PC-3 (cell line): ENCODE data around the gene BAG3. TPM values are rescaled to one million over a fixed set of nuclear protein-coding genes. Genes with fewer than 3 reads are reported as not detected.

Experiments used
- ATAC-seq: fragments of 200-7000 bp; cut with Tn5 transposase; 2 replicates; pipeline ENCODE4 v1.9.1; 2020; ENCODE audit warnings: mild to moderate bottlenecking, moderate library complexity
- BruUV-seq: library from RNA; stranded (reverse); fragments of 400-500 nt; replicated peaks from 2 replicates; lab custom pipeline; 2021; lab: Mats Ljungman, UMichigan
- CTCF ChIA-PET: fragments of 300-600 bp; sonication (Branson Sonifier 250); formaldehyde crosslinking; loops from one replicate; lab custom pipeline; 2022; ENCODE audit warnings: antibody characterized with exemption; lab: Charles Lee
- POLR2A ChIA-PET: fragments of 300-600 bp; sonication (Branson Sonifier 250); formaldehyde crosslinking; loops from one replicate; lab custom pipeline; 2022; ENCODE audit warnings: antibody characterized with exemption; ENCODE audit not compliant: unreplicated experiment; lab: Charles Lee
- DNase-seq: peaks from one replicate; pipeline ENCODE4 v3.0.0-alpha.2; 2015
- H2AFZ ChIP-seq: fragments of 300-600 bp; sonication (generic); 2 replicates; pipeline ENCODE4 v1.6.0; 2016; ENCODE audit warnings: antibody characterized with exemption, low read length
- H3F3A ChIP-seq: fragments of 300-600 bp; sonication (generic); one replicate; pipeline ENCODE4 v1.6.0; 2017; ENCODE audit warnings: antibody characterized with exemption, low read length, control low read depth, mild to moderate bottlenecking; ENCODE audit not compliant: unreplicated experiment
- H3K27ac ChIP-seq: fragments of 300-600 bp; sonication (generic); 2 replicates; pipeline ENCODE4 v1.5.1; 2016; ENCODE audit warnings: mild to moderate bottlenecking, low read length
- H3K27me3 ChIP-seq: fragments of 300-600 bp; sonication (generic); 2 replicates; pipeline ENCODE4 v1.6.1; 2016; ENCODE audit warnings: low read length, mixed read lengths
- H3K36me3 ChIP-seq: fragments of 300-600 bp; sonication (generic); 2 replicates; pipeline ENCODE4 v1.6.1; 2016; ENCODE audit warnings: low read depth, mixed run types, low read length, mixed read lengths
- H3K4me1 ChIP-seq: fragments of 300-600 bp; sonication (generic); 2 replicates; pipeline ENCODE4 v1.5.1; 2016; ENCODE audit warnings: low read length; ENCODE audit not compliant: insufficient read depth
- H3K4me2 ChIP-seq: fragments of 300-600 bp; sonication (generic); 2 replicates; pipeline ENCODE4 v1.6.0; 2016; ENCODE audit warnings: low read length
- H3K4me3 ChIP-seq: fragments of 300-600 bp; sonication (generic); 2 replicates; pipeline ENCODE4 v1.5.1; 2016; ENCODE audit warnings: mild to moderate bottlenecking, low read length, mixed read lengths
- H3K79me2 ChIP-seq: fragments of 300-600 bp; sonication (generic); 2 replicates; pipeline ENCODE4 v1.6.1; 2017; ENCODE audit warnings: low read length, mixed read lengths
- H3K9ac ChIP-seq: fragments of 300-600 bp; sonication (generic); 2 replicates; pipeline ENCODE4 v1.6.0; 2016; ENCODE audit warnings: mild to moderate bottlenecking, low read length
- H3K9me2 ChIP-seq: fragments of 300-600 bp; sonication (generic); replicated peaks from 2 replicates; pipeline ENCODE4 v1.6.1; 2016; ENCODE audit warnings: mixed run types, low read length, mixed read lengths
- H3K9me3 ChIP-seq: fragments of 300-600 bp; sonication (generic); 2 replicates; pipeline ENCODE4 v1.6.1; 2016; ENCODE audit warnings: low read length, mixed read lengths
- H4K20me1 ChIP-seq: fragments of 300-600 bp; sonication (generic); 2 replicates; pipeline ENCODE4 v1.6.1; 2016; ENCODE audit warnings: low read length, mixed read lengths
- CTCF ChIP-seq: fragments of 300-600 bp; sonication (generic); conservative IDR thresholded peaks from 2 replicates; pipeline ENCODE4 v1.5.1; 2017; ENCODE audit warnings: antibody characterized with exemption, low read depth, mild to moderate bottlenecking, low read length
- EZH2 ChIP-seq: fragments of 300-600 bp; sonication (generic); IDR thresholded peaks from one replicate; pipeline ENCODE4 v1.6.1; 2017; ENCODE audit warnings: antibody characterized with exemption, mild to moderate bottlenecking, low read length; ENCODE audit not compliant: unreplicated experiment
- EZH2phosphoT487 ChIP-seq: fragments of 300-600 bp; sonication (generic); IDR thresholded peaks from 2 replicates; pipeline ENCODE4 v1.6.1; 2018; ENCODE audit warnings: mild to moderate bottlenecking, antibody characterized with exemption, low read length, borderline replicate concordance
- intact Hi-C: fragments of 100-400 bp; cut with micrococcal nuclease; formaldehyde crosslinking; loops from 2 replicates; pipeline ENCODE4 v1.9.0; 2023
- total RNA-seq: library from RNA; depleted of rRNA; stranded (reverse); fragments of >200 nt; gene quantifications from 2 replicates; pipeline ENCODE4 v1.2.3, GENCODE V29; 2014

BAG3 gene
- total RNA-seq, 1 experiment from 2014 or later: 47.1 TPM

DNA sequence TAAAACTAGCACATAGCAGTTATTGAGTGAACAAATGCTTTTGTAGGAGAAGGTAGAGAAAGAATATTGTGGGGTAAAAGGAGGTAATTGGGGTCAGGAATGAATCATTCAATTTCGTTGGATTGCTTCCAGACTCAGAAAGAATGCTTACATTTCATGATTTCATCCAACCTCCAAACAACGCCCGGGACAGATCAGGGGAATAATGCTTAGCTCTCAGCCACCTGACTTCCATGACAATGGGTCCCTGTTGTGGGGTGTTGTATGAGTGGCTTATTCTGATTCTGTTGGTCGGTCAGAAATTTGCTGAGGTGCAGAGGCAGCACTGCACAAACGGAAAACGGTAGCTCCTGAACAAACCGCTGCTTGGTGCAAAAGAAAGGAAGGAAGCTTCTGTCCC is 50.7 kb downstream of the BAG3 start:
- Histone ChIP-seq H3F3A (no peaks in the 10 kb centered on the region), H3K27ac (no peak overlapping the region), H3K4me2 (no peak overlapping the region), H3K9me3 (no peaks in the 10 kb centered on the region), H3K79me2 (no peaks in the 10 kb centered on the region), H3K36me3 (no peaks in the 10 kb centered on the region), H3K9ac (no peak overlapping the region), H3K4me3 (no peak overlapping the region), H4K20me1 (no peaks in the 10 kb centered on the region), H3K9me2 (no peaks in the 10 kb centered on the region), H3K27me3 (no peaks in the 10 kb centered on the region), H2AFZ (no peak overlapping the region), H3K4me1 (no peaks in the 10 kb centered on the region; the same call in 1 of the 2 replicates)
- no TSS peak for BruUV-seq
- ATAC-seq: no peak
- intact Hi-C loops: no loop called here
- ChIA-PET POLR2A (interaction anchor here (0.6 kb wide), 1 partner anchor 40 kb away, joined by 3 read pairs; no protein-coding TSS in a partner anchor), CTCF (no interaction called here)
- DNase-seq: peak; percentile 25
- TF ChIP-seq CTCF (no peak), EZH2phosphoT487 (no peak), EZH2 (no peak)

DNA sequence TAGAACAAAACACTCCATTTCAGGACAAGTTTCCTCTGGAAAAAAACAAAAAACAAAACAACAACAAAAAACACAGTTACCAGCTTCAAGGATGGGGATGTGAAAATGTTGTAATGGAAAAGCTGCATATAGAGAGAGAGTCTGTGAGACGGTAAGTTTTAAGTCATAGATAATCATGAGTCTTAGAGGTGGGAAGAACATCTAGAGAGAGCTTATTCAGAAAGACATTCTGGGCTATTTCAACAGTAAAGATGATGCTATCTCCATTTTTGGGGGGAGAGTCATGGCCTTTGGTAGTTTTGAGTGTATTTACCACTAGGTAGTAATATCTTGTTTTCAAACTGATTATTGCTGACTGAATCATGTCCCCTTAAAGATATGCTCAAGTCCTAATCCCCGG is 51.4 kb downstream of the BAG3 start:
- H3K36me3 ChIP-seq: no peaks in the 10 kb centered on the region
- intact Hi-C loops: no loop called here
- H4K20me1 ChIP-seq: no peaks in the 10 kb centered on the region
- no peaks in the 10 kb centered on the region for H3K79me2 ChIP-seq
- H3K4me3 ChIP-seq: no peak overlapping the region
- no peak overlapping the region for H2AFZ ChIP-seq
- H3K4me1 ChIP-seq: no peaks in the 10 kb centered on the region; the same call in 1 of the 2 replicates
- no peak overlapping the region for H3K4me2 ChIP-seq
- BruUV-seq: no TSS peak
- no peaks in the 10 kb centered on the region for H3K9me3 ChIP-seq
- H3K9me2 ChIP-seq: no peaks in the 10 kb centered on the region
- DNase-seq: no peak
- H3K9ac ChIP-seq: no peak overlapping the region
- POLR2A ChIA-PET: no interaction called here
- no peak for TF ChIP-seq CTCF
- no peak for TF ChIP-seq EZH2phosphoT487
- TF ChIP-seq EZH2: no peak
- no peak overlapping the region for H3K27ac ChIP-seq
- no peaks in the 10 kb centered on the region for H3K27me3 ChIP-seq
- no peaks in the 10 kb centered on the region for H3F3A ChIP-seq
- CTCF ChIA-PET: no interaction called here
- no peak for ATAC-seq

- H2AFZ ChIP-seq: no peak overlapping the region
- POLR2A ChIA-PET: no interaction called here
- H3K4me2 ChIP-seq: no peak overlapping the region
- ATAC-seq (no peak), DNase-seq (no peak)
- CTCF ChIA-PET: no interaction called here
- no peaks in the 10 kb centered on the region for H3K9me3 ChIP-seq
- no peak overlapping the region for H3K27ac ChIP-seq
- H3K4me1 ChIP-seq: no peaks in the 10 kb centered on the region; the same call in 1 of the 2 replicates
- H3K9ac ChIP-seq: no peak overlapping the region
- no peak overlapping the region for H3K4me3 ChIP-seq
- H3F3A ChIP-seq: no peaks in the 10 kb centered on the region
- H3K27me3 ChIP-seq: no peaks in the 10 kb centered on the region
- no peaks in the 10 kb centered on the region for H3K9me2 ChIP-seq
- no peaks in the 10 kb centered on the region for H3K79me2 ChIP-seq
- intact Hi-C loops: no loop called here
- TF ChIP-seq EZH2phosphoT487: no peak
- no peak for TF ChIP-seq CTCF
- TF ChIP-seq EZH2: no peak
- no peaks in the 10 kb centered on the region for H3K36me3 ChIP-seq
- no peaks in the 10 kb centered on the region for H4K20me1 ChIP-seq
- no TSS peak for BruUV-seq
Observed at GRCh38 chr10:119703903-119704508, 52.8 kb downstream of the BAG3 start.
